Stimulated activated CD4-positive, alpha-beta T cell treated with anti-CD3 and anti-CD28 coated beads, TNF-alpha, amount 100 ng/mL, for 1 hour (primary cell): Measurements from ENCODE around the gene CACNB3.

Experiments
- DNase-seq, 3 donors: peaks; one replicate each; pipeline ENCODE4 v3.0.0-alpha.2; 2020; ENCODE audit warnings: low read depth in 3 of 3, low spot score in 1 of 3

CACNB3 gene

GRCh38 chr12:48817873-48818830 lies at the start of gene CACNB3:
Gene CACNB3 (plus strand): TSS chr12:48818496. CDS start chr12:48818930, 434 bp downstream.
- peak; percentile 38 to 68 (median 45) for DNase-seq

GRCh38 chr12:48768736-48769135 lies 49.6 kb upstream of the CACNB3 start:
- no peak for DNase-seq

- DNase-seq, result no peak
Measured at GRCh38 chr12:48770756-48771155, 47.5 kb upstream of the CACNB3 start.

GRCh38 chr12:48771588-48772112 lies 46.6 kb upstream of the CACNB3 start:
- DNase-seq, result no peak

- no peak for DNase-seq
Measured at GRCh38 chr12:48773686-48774085, 44.6 kb upstream of the CACNB3 start.

- no peak for DNase-seq
Measured at GRCh38 chr12:48774516-48774915, 43.8 kb upstream of the CACNB3 start.

GRCh38 chr12:48775299-48775698 lies 43.0 kb upstream of the CACNB3 start:
- DNase-seq, result no peak

GRCh38 chr12:48775991-48776649 lies 42.2 kb upstream of the CACNB3 start:
- no peak for DNase-seq

GRCh38 chr12:48776956-48777355 lies 41.3 kb upstream of the CACNB3 start:
- no peak for DNase-seq

- no peak for DNase-seq
Measured at GRCh38 chr12:48777501-48778400, 40.5 kb upstream of the CACNB3 start.

- DNase-seq, result no peak
Measured at GRCh38 chr12:48779869-48780268, 38.4 kb upstream of the CACNB3 start.

- DNase-seq, result no peak
Measured at GRCh38 chr12:48780381-48781025, 37.8 kb upstream of the CACNB3 start.

- no peak for DNase-seq
Measured at GRCh38 chr12:48781750-48782456, 36.4 kb upstream of the CACNB3 start.

GRCh38 chr12:48782457-48783395 lies 35.6 kb upstream of the CACNB3 start:
- DNase-seq, result no peak

GRCh38 chr12:48783432-48783831 lies 34.9 kb upstream of the CACNB3 start:
- no peak for DNase-seq

GRCh38 chr12:48786591-48787544 lies 31.4 kb upstream of the CACNB3 start:
- DNase-seq, result no peak

GRCh38 chr12:48787791-48788523 lies 30.3 kb upstream of the CACNB3 start:
- no peak for DNase-seq
